GM21723 (cell line): ENCODE measurements around the gene ABHD10.

Source experiments
- ATAC-seq: cut with Tn5 transposase; IDR thresholded peaks from one replicate; pipeline ENCODE4 v1.9.1; 2021; ENCODE audit warnings: mild to moderate bottlenecking, moderate library complexity; ENCODE audit not compliant: unreplicated experiment

ABHD10 gene

DNA sequence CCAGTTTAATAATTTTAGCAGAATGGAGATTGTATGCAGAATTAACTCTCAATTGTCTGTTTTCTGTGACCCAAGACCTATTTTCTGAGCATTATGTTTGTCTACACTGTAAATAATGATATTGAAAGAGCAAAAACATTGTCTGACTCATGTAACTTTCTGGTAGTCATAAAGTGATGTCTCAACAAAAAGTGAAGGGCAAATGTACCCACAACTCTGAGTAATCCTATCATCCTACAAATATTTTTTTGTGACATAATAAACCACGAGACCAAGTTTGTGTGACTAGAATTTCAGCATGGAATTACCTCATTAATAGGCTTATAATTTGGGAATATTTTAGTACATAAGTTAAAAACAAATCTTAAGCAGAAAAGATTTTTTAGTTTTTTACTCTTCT lies 15.4 kb upstream of the ABHD10 start:
- no peak for ATAC-seq

DNA sequence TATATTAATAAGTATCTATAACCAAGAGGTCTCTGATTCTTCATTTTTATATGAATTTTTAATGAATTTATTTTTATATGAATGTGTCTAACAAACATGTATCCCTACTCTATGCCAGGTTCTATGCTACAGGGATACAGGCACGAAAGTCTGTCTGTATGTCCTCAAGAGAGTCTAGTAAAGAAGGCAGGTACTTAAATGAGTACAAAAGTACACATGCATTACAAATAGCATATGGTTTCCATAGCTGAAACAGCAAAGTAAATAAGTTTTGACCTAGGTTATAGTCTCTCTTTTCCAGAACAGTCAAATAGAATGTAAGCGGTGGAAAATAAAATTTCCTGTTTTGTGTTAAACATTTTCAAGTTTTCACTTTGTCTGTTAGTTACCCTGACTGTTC lies 13.3 kb upstream of the ABHD10 start:
- ATAC-seq = no peak

DNA sequence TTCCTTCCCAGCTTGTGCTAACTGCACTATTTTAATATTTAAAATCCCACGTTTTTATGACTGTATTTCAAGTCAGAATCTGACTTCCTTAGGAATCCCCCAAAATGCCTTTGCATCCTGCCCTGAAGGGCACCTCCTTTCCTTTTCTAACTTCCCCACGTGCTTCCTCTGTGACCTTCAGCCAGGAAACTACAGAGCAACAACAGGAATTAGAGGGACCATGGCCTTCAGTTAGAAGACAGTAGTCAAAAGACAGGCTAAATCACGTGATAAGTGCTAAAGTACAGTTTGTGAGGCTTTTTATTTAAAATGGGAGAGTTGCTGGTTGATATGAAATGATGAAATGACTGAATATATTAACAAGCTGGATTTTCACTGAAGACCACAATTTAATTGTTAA lies 11.8 kb upstream of the ABHD10 start:
- no peak for ATAC-seq

DNA sequence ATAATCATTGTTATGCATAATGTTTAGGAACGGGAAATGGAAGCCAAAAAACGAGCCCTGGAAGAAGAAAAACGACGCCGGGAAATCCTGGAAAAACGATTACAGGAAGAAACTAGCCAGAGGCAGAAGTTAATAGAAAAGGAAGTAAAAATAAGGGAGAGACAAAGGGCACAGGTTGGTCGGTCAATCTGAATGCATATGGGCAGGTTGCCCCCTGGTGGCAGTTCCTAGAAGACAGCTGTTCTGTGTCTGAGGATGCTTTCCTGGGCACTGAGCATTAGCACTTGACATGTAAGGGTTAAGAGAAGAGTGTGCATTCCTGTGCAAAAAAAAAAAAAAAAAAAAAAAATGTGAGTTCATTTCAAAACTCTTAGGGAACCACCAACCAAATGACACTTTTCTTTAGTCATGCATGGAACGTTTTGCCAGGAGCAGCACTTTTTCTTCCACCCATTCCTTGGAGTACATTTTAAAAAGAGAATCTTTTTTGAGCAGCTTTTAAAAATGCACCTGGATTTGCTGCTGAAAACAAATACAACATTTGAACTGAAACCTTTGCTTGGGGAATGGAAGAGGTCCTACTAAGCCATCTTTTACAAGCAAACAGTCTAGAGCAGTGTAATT lies 11.1 kb upstream of the ABHD10 start:
- ATAC-seq = peak; percentile 99

DNA sequence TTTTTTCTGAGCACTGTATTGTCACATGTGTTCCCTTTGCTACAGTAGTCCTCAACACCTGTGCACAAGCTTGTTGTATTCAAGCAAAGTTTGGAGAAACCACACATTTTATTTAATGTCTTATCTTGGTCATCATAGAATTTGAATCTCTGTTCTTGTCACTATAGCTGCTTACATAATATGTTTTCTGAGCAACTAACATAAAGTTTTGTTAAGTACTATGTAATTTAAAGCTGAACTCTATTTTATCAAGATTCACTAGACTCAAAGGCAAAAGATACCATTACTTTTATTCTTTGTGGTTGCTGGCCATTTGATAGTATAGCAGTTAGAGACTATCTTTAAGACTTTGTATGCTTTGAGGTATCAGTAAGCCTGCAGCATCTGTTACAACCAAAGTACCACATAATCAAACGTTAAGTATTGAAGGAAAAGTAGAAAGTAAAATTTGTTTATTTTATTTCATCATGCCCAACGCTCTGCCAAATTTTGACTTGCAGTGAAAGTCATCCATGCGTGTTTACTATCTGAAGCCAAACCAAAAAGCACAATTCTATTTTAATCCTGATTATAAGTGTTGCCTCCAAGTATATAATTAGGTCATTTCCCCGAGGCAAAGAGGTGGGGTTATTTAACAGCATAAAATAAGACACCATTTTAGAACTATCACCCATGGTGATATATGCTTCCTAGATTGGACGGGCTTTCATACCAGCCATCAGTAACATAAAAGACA lies 10.3 kb upstream of the ABHD10 start:
- no peak for ATAC-seq

DNA sequence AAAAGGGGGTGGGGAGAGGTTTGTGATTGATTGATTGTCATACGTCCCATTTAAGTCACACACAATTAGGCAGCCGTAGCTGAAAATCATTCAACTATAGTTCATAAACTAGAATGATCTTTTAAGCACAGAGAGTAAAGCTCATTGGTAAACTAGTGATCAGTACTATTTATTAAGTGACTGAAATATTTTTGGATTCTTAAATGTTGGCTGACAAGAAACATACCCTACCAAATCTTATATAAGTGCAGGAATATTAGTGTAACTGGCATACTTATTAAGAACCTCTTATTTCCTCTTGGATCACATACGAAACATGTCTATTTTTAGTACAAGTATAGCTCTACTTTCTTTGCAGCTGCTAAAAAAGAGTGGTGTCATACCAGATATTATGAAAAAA lies 8.4 kb upstream of the ABHD10 start:
- no peak for ATAC-seq

DNA sequence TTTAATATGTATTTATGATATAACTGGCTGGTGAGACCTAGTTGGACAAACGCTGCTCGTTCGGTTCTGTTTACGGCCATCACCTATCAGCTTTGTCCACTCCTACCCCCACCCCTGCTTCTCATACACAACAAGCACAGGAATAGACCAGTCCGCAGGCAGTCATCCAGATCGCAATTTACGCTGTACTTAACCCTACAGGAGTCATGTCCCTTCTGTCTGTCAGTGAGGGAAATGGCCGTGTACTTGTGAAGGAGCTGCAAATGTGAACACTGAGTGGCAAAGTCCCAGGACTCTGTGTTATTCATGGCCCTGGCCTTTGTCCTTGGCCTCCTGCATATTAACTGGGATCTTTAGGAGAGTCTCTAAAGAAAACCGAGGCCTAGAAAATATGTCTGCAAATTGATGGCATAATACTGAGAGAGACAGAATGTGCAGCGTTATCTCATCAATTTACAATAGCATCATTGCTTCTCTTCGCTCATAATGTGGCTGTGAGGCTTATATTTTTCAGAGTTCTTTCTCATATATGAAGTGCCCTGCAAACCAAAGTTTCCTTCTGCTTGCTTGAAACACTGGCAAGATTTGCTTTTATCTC lies 7.2 kb upstream of the ABHD10 start:
- ATAC-seq = no peak

DNA sequence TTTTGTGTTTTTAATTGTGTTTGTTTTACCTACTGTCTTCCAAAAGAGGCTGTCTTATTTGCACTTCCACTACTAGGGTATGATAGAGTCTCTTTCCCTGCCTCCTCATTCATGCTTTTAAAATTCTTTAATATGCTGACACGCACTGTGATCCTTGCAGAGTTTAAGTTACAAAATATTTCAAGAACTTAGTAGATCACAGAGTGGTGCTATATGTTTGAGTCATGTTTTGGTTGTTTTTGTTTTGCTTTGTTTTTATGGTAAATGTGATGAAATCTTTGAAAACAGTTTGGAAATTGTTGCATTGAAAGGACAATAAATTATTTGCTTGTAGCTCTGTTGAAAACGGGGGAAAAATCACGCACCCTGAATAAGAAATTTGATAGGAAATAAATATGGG lies 5.9 kb upstream of the ABHD10 start:
- no peak for ATAC-seq

DNA sequence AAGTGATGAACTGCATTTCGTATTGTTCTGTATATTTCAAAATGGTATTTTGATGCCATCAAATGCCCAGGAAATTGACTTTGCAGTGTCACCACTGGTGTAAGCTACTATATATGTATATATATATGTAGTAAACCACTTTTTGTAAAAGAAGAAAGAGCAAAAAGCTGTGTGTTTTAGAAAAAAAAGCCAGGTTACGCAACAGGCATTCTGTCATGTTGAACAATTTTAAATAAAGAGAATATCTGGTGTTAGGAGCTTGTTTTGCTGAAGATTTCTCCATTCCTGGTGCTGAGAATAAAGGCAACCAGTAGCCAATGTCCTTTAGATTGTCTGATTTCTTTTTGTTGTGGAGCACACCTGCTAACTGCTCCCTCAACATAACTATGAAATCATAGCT lies 3.7 kb upstream of the ABHD10 start:
- no peak for ATAC-seq

DNA sequence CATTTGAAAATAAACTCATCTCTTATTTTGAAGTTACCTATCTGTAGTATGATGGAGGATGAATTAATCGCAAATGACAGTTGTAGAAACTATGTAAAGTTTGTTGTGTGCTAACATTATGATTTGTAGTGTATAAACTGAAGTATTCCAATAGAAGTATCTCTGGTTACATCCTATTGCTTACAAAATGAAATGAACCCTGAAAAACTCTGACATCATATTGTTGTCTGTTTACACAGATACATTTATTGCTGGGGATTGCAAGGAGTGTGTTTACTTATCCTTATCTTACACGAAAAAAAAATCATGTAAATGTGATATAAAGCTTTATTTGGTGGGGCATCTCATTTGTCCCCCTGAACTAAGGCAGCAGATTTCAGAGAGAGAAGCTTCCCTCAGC lies 2.6 kb upstream of the ABHD10 start:
- ATAC-seq = no peak

DNA sequence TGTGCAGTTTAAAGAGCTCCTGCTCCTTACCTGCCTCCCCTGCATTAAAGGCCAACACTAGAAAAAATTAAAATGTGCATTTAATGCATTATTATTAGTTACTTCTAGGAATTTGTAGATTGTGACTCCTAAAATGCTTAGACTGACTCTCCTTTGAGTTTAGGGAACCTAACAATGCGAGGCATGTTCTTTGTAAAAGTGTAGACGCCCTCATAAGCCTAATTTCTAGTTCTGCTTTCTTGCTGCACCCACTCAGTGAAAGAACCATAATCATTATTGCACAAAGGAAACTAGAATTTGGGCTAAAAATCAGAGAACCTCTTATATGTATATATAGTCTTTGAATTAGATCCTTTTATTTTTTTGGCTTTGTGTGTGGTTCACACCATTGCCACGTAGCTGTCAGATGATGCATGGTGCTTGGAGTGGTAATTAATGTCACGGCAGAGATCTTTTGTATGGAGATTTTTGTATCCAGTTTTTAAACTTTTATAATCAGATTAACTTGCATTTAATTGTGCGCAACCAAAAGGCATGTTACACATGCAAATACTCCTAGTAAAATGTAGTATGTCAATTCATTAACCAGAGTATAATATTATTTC lies 710 bp downstream of the ABHD10 start:
- ATAC-seq = peak; percentile 55

DNA sequence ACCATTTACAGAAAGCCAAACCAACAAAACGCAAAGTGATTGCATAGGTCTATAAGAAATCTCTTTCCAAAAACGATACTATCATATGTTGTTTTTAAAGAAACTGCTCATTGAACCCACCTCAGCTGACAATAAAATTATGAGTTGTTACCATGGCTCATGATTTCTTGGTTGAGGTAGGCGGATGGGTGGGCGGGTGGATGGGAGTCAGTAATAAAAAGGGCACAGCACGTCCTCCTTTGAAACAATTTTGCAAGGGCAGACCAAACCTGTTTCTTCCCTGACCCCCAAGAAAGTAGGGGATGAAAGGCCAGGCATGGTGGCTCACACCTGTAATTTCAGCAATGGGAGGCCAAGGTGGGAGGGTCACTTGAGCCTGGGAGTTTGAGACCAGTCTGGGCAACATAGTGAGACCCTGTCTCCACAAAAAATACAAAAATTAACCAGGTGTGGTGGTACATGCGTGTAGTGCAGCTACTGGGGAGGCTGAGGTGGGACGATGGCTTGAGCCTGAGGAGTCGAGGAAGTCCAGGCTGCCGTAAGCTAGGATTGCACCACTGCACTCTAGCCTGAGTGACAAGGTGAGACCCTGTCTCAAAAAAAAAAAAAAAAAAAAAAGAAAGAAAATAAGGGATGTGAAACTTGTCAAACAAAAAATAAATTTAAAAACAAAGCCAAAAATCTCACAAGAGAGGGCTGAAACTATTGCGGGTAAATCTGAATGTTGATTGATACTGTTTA lies 2.1 kb downstream of the ABHD10 start:
- no peak for ATAC-seq

DNA sequence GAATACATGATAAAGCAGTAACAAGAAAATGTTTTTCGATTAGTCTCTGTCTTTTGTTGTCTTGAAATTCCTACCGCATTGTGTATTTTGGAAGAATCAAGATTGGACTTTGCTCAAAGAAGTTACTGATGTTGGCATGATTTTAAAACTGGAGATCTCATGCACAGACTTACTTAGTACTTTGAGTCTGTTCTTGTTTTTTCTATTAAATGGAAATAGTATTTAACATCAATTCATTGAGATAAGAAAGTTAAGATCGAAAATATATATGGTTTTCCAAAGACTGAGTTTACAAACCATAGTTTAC lies 2.6 kb downstream of the ABHD10 start:
- ATAC-seq = no peak

DNA sequence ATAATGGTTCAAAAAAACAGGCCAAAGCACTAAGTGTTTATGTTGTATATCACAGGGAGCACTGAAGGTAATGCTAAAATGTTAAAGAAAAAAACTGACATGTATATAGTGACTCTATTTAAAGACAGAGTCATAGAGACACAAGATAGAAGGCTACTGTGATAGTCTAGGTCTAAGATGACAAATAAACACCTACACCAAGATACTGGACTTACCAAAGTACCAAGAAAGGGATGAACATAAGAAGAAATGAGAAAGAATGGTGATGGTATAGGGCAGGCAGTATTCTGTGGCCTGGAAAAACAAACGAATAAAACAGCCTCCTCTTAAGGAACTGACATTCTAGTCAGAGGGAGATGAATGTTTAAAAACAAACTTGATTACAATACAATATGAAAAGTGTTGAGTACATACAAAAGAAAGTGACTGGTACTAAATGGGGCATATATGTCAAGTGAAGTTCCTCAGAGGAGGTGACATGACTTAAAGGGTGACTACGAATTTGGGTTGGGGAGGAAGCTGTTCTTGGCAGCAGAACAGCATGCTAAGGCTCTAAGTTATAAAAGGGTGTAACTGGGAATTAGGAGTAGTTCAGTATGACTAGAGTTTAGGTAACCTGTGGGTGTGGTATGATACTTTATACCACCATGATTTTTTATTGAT lies 5.9 kb downstream of the ABHD10 start:
- ATAC-seq = no peak

DNA sequence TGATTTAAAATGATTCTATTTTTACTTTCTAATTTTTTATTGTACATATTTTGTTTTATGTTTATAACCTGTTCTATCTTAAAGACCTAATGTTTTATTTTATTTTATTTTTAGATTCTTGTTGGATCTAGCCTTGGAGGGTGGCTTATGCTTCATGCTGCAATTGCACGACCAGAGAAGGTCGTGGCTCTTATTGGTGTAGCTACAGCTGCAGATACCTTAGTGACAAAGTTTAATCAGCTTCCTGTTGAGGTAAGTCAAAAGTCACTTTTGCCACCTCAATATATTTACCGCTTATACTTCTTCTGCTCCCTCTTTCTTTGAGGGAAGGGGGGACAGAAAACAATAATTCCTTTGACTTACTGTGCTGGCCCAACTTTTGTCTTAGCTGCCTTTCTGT lies 8.0 kb downstream of the ABHD10 start:
- ATAC-seq = no peak

DNA sequence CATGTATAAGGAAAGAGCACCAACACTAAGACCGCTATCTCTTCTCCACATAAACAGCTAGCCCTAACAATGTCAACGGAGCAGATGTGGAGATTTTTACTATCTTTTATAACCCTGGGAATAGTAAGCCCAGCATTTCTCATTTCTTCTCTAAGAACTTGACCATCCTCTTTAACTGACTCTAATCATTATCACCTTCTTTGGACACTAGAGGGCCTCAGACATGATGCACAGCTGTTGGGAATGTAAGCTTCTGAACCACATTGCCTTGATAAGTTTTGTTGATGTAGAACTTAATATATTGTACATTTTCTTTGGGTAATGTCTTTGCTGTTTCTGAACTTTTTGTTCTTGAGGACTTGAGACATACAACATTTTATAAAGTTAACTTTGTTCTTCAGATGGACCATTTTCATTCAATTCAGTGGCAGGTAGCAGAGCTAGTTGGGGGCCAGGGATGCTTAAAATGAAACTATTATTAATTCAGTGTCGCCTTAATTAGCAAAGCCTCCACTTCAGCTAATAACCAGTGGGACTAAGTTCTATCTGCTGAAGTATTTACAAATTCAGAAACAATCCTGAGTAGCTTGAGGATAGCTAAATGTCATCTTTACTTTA lies 10.3 kb downstream of the ABHD10 start:
- peak; percentile 94 for ATAC-seq

DNA sequence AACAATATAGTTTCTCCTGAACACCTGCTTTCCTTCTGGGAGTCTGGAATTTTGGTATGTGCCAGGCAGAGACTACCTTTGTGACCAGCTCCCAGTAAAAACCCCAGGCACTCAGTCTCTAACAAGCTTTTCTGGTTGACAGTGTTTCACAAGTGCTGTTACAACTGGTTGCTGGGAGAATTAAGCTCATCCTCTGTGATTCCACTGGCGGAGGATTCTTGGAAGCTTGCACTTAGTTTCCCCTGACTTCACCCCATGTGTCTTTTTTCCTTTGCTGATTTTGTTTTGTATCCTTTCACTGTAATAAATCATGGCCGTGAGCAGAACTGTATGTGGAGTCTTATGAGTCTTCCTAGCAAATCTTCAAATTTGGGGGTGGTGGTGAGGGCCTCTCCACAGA lies 14.2 kb downstream of the ABHD10 start:
- no peak for ATAC-seq

DNA sequence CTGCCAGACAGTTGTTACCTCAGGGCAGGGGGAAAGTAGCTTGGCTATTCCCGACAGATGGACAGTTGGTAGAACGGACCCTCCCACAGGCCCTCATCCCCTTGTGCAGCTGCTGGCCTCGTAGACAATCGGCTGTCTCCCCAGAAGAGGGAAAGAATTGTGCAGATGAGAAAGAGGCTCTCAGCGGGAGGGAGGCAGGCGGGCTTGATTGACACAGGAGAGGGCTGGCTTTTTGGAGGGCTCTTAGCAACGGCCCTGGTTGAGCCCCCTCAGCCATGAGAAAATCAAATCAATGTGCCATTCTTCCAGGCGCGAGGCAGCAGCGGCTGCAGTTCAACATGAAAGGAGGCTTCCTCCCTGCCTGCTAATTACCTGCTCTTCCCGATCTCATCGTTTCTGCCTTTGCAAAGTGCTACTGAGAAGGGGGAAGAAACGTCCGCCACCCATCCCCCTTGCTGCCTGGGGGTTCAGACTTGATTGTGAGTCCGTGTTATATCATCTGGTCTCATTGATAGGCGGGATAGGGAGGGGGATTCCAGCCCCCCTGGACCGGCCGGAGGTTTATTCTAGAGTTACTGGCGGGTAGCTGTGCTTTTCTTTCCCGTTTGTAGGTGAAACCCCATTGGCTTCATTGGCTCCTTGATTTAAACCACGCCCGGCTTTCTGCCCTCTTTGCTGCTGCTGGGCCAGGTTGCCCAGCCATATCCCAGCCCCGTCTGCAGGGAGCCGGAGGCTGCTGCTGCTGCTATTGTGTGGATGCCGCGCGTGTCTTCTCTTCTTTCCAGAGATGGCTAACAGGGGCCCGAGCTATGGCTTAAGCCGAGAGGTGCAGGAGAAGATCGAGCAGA lies 20.0 kb downstream of the ABHD10 start, which contains the start of gene TAGLN3:
TAGLN3 (plus strand) TSS at position 287 of the 848 bp plus-strand sequence; CDS start at position 788, 501 bp downstream.
- peak; percentile 49 for ATAC-seq

DNA sequence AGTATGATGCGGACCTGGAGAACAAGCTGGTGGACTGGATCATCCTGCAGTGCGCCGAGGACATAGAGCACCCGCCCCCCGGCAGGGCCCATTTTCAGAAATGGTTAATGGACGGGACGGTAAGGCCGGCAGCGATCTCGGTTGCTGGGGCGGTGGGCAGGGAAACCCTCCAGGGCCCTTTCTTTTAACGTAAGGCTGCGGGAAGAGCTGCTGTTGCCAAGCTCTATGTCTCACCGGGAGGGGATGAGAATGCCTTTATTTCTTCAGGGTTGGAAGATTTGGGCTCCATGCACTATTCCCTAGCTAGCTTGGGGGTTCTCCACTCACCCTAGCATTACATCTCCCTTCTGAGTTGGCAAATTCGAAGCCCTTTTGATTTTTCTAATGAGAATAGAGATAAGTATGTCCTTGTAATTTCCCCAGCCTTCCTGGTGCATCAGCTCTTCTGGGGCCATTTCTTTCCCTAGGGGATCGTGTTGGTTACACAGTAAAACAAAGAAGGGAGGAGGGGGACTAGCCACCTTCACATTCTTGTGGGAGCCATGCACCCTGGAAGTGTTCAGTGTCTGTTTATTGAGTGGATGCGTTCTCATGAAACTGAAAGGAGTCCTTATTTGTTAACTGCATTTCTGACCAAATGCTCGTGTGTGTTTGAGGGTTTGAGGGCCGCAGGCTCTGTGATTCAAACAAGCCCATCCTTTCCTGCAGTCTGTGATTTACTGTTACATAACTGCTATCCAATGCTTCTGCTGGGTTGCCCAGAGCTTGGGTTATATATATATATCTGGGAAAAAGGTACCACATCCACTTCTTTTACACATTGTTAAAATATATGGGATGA lies 20.9 kb downstream of the ABHD10 start:
- no peak for ATAC-seq
